ENCODE data around the gene LMX1B.

LMX1B gene

GRCh38 chr9:126604059-126605055 lies 9.4 kb upstream of the LMX1B start:
- DNase-seq (ENCODE audit: low read depth in 1 of 2, low spot score in 1 of 2): no peak
- Histone ChIP-seq H3K27me3 (ENCODE audit: insufficient read depth, poor library complexity, severe bottlenecking) (peaks cover 14% of the 10 kb centered on the region), H3K27ac (replicated peaks) (no peak overlapping the region), H3K4me3 (replicated peaks; ENCODE audit: insufficient read depth, low read length) (no peak overlapping the region)
- TF ChIP-seq GABPA (IDR thresholded peaks at IDR 0.05; ENCODE audit: low read depth): no peak
- TF ChIP-seq SPI1 (IDR thresholded peaks at IDR 0.05; ENCODE audit: borderline replicate concordance, low read depth): no peak
- TF ChIP-seq REST (IDR thresholded peaks at IDR 0.05; ENCODE audit: insufficient replicate concordance, low read depth): no peak
- no peak for TF ChIP-seq CTCF (IDR thresholded peaks at IDR 0.05; ENCODE audit: insufficient read depth, low read length)
- TF ChIP-seq POLR2AphosphoS5 (IDR thresholded peaks at IDR 0.05; ENCODE audit: low read depth): no peak

- TF ChIP-seq SPI1 (IDR thresholded peaks at IDR 0.05; ENCODE audit: borderline replicate concordance, low read depth) (no peak), REST (IDR thresholded peaks at IDR 0.05; ENCODE audit: insufficient replicate concordance, low read depth) (no peak), GABPA (IDR thresholded peaks at IDR 0.05; ENCODE audit: low read depth) (no peak), POLR2AphosphoS5 (IDR thresholded peaks at IDR 0.05; ENCODE audit: low read depth) (no peak), CTCF (IDR thresholded peaks at IDR 0.05; ENCODE audit: insufficient read depth, low read length) (no peak)
- H3K27me3 ChIP-seq (ENCODE audit: insufficient read depth, poor library complexity, severe bottlenecking): peaks cover 29% of the 10 kb centered on the region
- H3K27ac ChIP-seq (replicated peaks): no peak overlapping the region
- H3K4me3 ChIP-seq (replicated peaks; ENCODE audit: insufficient read depth, low read length): no peak overlapping the region
- DNase-seq (ENCODE audit: low read depth in 1 of 2, low spot score in 1 of 2): no peak
These were observed 7.8 kb upstream of the LMX1B start for GRCh38 chr9:126605792-126606482.

GRCh38 chr9:126606483-126606870 lies 7.3 kb upstream of the LMX1B start:
- H3K27me3 ChIP-seq (ENCODE audit: insufficient read depth, poor library complexity, severe bottlenecking): peaks cover 35% of the 10 kb centered on the region
- no peak overlapping the region for H3K4me3 ChIP-seq (replicated peaks; ENCODE audit: insufficient read depth, low read length)
- no peak overlapping the region for H3K27ac ChIP-seq (replicated peaks)
- DNase-seq (ENCODE audit: low read depth in 1 of 2, low spot score in 1 of 2): no peak
- TF ChIP-seq SPI1 (IDR thresholded peaks at IDR 0.05; ENCODE audit: borderline replicate concordance, low read depth) (no peak), CTCF (IDR thresholded peaks at IDR 0.05; ENCODE audit: insufficient read depth, low read length) (no peak), REST (IDR thresholded peaks at IDR 0.05; ENCODE audit: insufficient replicate concordance, low read depth) (no peak)
